Femur (tissue), 1 donor: ENCODE measurements around the gene BMI1.
"Not testable (repeated sequence)": the region's sequence is repeated elsewhere in the genome, so short reads cannot be mapped to it uniquely, and the experiment has no call there.

Experiments used
- DNase-seq: peaks from one replicate; pipeline ENCODE4 v3.0.0-alpha.2; 2017

The BMI1 gene

DNA sequence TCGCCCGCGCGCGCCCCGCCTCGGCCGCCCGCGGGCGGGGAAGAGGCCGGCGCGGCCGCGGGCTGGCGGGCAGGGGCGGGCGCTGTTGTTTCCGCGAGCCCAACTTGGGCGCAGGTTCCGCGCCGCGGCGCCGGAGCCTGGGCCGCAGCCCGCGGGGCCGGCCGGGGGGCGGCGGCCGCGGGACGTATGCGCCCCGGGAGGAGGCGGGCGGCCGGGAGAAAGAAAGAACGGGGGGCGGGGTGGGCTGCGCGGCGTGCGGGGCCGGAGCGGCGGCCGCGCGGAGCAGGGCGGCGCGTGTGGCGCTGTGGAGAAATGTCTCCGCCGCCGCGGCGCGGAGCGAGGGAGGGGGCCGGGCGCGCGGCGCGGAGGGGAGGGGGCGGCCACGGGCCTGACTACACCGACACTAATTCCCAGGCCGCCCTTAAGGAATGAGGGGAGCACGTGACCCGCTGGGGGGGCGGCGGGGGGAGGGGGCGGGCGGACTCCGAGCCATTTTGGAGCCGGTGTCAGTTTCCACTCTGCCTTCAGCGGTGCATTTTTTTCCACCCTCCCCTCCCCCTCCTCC is at the start of gene BMI1:
Gene BMI1 (plus strand): TSS at position 509 of the 565 bp plus-strand sequence. CDS start 5,351 bp downstream, outside the sequence.
- peak; percentile 96 for DNase-seq

GRCh38 chr10:22271786-22272185 is 49.1 kb upstream of the BMI1 start:
- no peak for DNase-seq

GRCh38 chr10:22278441-22278782 is 42.5 kb upstream of the BMI1 start:
- DNase-seq = no peak

DNA sequence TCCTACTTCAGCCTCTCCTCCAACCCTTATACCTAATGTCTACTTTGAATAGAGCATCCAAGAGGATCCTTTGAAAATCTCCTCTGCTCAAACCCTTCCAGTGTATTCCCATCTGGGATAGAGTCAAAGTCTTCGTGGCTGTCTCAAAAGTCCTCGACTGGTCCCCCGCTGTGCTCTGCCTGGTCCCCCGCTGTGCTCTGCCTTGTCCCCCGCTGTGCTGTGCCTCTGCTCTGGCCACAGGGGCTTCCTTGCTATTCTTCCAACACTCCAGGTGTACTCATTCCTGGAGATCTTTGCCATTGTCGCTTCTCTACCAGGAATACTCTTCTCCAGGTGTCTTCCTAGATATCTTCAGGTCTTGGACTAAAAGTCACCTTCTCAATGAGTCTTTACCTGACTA is 40.8 kb upstream of the BMI1 start:
- no peak for DNase-seq

DNA sequence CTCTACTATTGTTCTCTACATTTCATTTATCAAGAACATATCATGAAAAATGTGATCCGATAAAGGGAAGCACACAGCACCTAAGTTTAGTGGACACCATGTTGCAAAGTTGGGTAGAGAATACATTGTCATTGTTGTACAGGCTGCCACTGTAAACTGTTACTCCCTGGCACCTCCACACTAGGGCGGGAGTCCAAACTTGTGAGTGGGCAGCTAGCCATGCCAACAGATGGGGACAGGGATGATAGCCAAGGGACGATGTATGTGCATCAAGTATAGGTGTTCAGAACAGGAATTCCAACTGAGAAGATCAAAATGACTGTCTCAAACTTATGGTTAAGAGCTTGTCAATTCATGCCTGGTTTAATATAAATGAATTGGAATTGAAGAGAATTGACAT is 35.8 kb upstream of the BMI1 start:
- DNase-seq = peak; percentile 24

DNA sequence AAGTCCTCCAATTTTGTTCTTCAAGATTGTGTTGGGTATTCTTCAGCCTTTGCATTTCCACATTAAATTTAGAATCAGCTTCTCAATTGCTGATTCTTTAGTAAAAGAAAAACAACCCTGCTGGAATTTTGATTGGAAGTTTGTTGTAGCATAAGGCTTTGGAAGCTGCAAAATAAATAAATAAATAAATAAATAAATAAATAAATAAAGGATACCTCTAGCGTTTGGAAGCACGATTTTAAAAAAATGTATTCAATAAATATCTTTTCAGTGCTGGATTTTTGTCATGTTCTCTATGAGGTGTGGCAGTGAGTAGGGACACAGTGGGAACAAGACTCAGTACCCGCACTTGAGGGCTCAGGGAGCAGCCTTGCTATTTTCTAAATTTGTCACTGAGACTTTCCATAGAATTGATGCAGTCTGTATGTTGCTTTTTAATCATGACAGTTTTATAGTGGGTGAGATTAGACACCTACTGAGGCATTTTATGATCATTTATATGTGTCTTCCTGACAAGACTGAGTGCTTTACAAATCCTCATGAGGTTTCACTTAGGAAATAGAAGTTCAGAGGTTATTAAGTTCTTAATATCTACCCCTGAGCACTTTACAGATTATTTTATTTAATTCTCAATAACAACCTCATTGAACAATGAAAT is 27.0 kb upstream of the BMI1 start:
- no peak for DNase-seq

GRCh38 chr10:22294694-22295093 is 26.2 kb upstream of the BMI1 start:
- no peak for DNase-seq

- no peak for DNase-seq
Measured at GRCh38 chr10:22301193-22301592, 19.7 kb upstream of the BMI1 start.

GRCh38 chr10:22303461-22303860 is 17.4 kb upstream of the BMI1 start:
- DNase-seq = no peak

DNA sequence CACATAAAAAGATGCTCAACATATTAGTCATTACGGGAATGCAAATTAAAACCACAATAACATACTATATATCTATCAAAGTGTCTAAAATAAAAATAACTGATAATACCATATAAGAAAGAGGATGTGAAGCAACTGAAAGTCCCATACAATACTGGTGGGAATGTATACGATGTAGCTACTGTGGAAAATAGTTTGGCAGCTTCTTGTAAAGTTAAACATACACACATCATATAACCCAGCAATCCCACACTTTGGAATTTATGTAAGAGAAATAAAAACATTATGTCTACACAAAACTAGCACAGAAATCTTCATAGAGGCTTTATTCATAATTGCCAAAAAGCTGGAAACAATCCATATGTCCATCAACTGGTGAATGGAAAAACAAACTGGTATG is 15.2 kb upstream of the BMI1 start:
- no peak for DNase-seq

- DNase-seq = no peak
Measured at GRCh38 chr10:22308390-22308789, 12.5 kb upstream of the BMI1 start.

DNA sequence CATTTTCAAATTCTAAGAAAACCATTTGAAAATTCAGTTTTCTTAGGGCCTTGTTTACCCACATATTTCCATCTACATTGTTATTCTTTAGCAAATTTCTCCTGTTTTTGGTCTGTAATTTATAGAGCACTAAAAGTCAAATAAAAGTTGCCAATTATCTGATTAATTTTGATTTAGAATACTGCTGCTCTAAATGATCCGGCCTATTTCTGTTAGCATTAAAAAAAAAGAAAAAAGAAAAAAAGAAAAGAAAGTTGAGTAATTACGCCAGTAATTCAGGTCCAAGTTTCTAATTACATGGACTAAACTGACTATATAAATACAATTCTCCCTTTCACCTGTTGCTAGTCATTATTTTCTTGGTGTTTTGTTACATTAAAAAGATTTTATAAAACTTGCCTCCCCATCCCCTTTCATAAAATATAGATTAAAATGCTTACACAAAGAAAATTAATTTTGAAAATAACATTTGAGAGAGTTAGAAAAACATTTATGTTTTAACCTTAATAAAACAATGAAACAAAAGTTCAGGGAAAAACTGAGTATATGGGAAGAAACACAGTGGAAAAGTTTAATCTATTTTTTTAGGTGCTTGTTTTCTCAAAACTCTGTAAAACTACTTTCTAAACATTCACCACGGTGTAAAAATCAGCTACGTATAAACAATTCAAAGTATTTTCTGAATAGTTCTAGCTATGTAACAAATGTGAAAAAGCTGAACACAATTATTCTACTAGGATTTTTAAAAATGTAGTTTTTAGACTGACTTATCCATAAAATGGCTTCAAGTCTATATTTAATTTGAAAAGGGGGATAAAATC is 11.5 kb upstream of the BMI1 start:
- no peak for DNase-seq

DNA sequence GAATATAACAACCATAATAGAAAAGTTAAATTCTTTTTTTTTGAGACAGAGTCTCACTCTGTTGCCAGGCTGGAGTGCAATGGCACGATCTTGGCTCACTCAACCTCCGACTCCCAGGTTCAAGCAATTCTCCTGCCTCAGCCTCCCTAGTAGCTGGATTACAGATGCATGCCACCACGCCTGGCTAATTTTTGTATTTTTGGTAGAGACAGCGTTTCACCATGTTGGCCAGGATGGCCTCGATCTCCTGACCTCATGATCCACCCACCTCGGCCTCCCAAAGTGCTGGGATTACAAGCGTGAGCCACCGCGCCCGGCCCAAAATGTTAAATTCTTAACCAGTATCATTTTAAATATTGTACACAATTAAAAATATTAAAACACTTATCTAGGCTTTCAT is 10.9 kb upstream of the BMI1 start:
- DNase-seq = not testable (repeated sequence)

- DNase-seq = no peak
Measured at GRCh38 chr10:22310928-22311327, 10.0 kb upstream of the BMI1 start.

DNA sequence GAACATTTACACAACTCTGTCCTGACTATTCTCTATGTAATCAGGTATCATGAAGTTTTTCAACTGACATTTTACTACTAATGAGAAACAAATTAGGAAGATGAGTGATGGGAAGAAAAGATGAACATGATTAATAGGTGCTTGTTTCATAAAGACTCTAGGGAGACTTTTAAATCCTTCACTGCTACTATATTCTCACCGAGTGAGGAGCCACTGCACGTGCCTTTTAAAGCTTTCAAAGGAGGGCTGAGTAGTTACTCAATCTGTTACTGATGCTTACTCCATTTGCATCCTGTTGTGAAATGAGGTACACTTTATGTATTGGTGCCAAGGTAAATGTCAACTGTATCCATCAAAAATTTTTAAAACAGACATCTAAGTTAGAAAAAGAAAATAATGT is 6.0 kb upstream of the BMI1 start:
- no peak for DNase-seq

DNA sequence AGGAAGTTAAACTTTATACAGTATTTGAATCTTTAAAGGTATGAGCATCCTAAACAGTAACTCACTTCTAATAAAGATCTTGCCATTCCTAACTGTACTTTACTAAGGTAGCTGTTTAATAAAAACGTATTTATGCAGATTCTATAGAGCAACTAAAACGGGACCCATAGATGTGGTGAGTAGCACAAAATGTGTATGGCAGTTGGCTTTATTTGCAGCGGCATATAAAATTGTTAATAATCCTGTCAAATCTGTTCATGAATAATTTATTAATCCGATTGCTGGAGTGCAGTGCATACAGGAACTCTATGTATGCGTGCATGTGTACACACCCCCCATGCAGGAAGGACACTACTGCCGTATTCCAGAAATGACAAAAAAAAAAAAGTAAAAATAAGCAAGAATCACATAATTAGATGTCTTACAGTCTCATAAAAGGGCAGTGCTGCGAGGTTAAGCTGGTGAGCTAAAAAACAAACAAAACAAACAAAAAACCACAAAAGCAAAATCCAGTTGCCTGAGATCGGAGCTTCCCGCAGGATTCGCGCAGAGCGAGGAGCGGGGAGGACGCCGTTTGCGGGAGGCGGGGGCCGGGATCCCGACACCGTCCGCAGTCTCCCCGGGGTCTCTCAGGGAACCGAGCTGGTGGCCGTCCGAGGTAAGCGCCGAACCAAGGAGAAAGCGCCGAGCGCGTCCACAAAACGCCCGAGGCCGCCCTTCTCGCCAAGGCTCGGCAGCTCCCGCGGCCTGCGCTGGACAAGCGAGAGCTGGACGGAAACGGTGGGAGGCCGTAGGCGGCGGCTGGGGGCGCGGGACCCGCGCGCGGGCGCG is 5.2 kb upstream of the BMI1 start:
- DNase-seq = no peak

DNA sequence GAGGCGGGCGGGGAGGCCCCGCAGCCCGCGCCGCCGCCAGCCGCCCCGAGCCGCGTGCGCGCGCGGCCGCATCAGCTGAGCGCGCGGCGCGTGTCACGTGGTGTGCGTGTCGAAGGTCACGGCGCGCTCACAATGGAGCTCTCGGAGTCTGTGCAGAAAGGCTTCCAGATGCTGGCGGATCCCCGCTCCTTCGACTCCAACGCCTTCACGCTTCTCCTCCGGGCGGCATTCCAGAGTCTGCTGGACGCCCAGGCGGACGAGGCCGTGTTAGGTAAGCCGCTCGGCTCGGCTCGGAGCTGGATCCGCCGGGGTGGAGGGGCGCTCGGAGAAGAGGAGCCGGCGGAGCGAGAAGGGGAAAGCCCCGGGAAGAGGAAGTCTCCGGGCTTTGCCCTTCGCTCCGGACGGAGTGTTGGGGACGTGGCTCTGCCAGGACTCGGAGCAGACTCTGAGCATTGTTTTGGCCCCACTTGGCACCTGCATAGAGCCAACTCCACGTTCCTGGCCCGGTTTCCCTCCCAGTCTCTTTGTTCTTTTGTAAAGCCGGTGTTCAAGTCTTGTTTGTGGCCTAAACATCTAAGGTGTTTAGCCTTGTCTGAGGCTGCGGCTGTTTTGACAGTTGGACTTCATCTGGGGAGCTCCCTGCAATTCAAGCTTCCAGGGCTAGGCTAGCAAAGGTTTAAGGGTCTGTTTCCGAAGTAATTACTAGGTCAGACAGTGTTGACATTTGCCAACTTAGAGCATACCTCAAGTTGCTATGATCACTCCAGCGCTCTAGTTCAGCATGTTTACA is 4.4 kb upstream of the BMI1 start, which contains the start of gene COMMD3:
Gene COMMD3 (plus strand): TSS at position 103 of the 790 bp plus-strand sequence. CDS start 30 bp downstream, at position 133.
- DNase-seq = peak; percentile 93

GRCh38 chr10:22317076-22317370 is 3.9 kb upstream of the BMI1 start:
- DNase-seq = no peak

GRCh38 chr10:22317771-22318565 is 2.9 kb upstream of the BMI1 start:
- no peak for DNase-seq

GRCh38 chr10:22318772-22319171 is 2.1 kb upstream of the BMI1 start:
- no peak for DNase-seq

DNA sequence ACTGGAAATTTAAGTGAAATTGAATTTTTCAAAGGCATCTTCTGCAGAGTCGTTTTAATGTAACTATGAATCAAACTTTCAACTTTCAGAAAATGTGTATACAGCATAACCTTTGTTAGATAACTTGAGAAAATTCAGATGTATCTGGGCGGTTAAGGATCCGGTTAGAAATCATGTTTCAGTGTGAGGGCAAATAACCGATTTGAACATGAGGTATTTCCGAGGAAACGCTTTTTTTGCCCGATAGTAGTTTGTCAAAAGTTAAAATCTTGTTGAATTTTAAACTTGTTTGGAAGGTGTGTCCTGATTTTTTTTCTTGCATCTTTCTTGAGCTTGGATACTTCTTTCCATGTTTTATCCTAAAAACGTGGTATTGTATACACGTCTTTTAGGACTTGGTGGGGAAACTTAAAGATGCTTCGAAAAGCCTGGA is 1.3 kb upstream of the BMI1 start:
- DNase-seq = no peak
